Pancreas (tissue), 10 donors: ENCODE data around the gene BMPR1A. TPM values are rescaled to one million over a fixed set of nuclear protein-coding genes. Genes with fewer than 3 reads are reported as not detected.
"Not testable (repeated sequence)": the region's sequence is repeated elsewhere in the genome, so short reads cannot be mapped to it uniquely, and the experiment has no call there.

Experiments
- ATAC-seq, 4 donors: fragments of 200-7000 bp; cut with Tn5 transposase; one replicate each; pipeline versions ENCODE4 v1.8.0 to v1.9.1; 2020; ENCODE audit warnings: mild to moderate bottlenecking in 4 of 4, moderate library complexity in 4 of 4
- DNase-seq, 6 donors: peaks; one replicate each; pipeline ENCODE4 v3.0.0-alpha.2; 2020
- FAIRE-seq: peaks from 2 replicates; lab custom pipeline; 2012; peaks lifted over from hg19 to GRCh38; lab: Jason Lieb, UNC
- H3K27ac ChIP-seq, 4 donors: fragments of 200-600 bp; sonication (generic); 1 replicate in 3 of 4; 2 replicates in 1 of 4; pipeline versions ENCODE4 v1.5.0 to v1.8.0; 2020
- H3K27me3 ChIP-seq, 4 donors: fragments of 200-600 bp; one replicate each; pipeline ENCODE4 v1.8.0; 2021
- H3K36me3 ChIP-seq, 3 donors: fragments of 200-600 bp; sonication (generic) in 1 of 3; one replicate each; pipeline versions ENCODE4 v1.5.0 to v1.8.0; 2020 to 2021
- H3K4me1 ChIP-seq, 3 donors: fragments of 200-600 bp; one replicate each; pipeline ENCODE4 v1.8.0; 2021
- H3K4me3 ChIP-seq, 4 donors: fragments of 200-600 bp; sonication (generic) in 2 of 4; one replicate each; pipeline versions ENCODE4 v1.5.0 to v1.8.0; 2020 to 2021
- H3K9me3 ChIP-seq, 4 donors: fragments of 200-600 bp; one replicate each; pipeline ENCODE4 v1.8.0; 2021
- WGBS, 2 donors: extraction: QIAGEN DNeasy Blood & Tissue Kit; methylation state at CpG; one replicate each; pipeline ENCODE4 v1.1.7; 2013; 5-methylcytosine and 5-hydroxymethylcytosine counted together
- intact Hi-C, 3 donors: fragments of 100-400 bp; cut with DNase I; formaldehyde crosslinking; loops; one replicate each; pipeline versions ENCODE4 v1.11.1 to v1.14.2; 2022
- polyA plus RNA-seq, 2 donors: library from polyadenylated mRNA; stranded (reverse); fragments of 200-250 nt; gene quantifications; one replicate each; pipeline ENCODE4 v1.2.3, GENCODE V29; 2013
- total RNA-seq, 6 donors: library from RNA; stranded (reverse); fragmentation: NEBNext Ultra II Directional in 4 of 6; extraction: Animal tissue kit (Norgen Biotek cat#: 25700) in 4 of 6; gene quantifications; one replicate each; pipeline versions ENCODE4 v1.2.1 to v1.2.4, GENCODE V29; 2021 to 2023
- TF ChIP-seq, protein P1 (sequence below), 4 donors: fragments of 200-600 bp; sonication (generic) in 3 of 4; IDR thresholded peaks; one replicate each; pipeline versions ENCODE4 v1.5.0 to v1.8.0; 2021; ENCODE audit warnings: antibody characterized with exemption in 4 of 4
- donor health status: healthy with polysubstance abuse.
- donor health status: DM: no; HTN: no; CAD: no; lungs with moderate emphysema.
- donor health status: DM: no; HTN: no; CAD: no.
- donor health status: control.
- donor health status: control.
- donor health status: Bipolar disorder and iron deficiency.
- donor health status: DM: yes; HTN: yes; CAD: no.
- donor health status: DM: no; HTN: no; CAD: no.
- donor health status: DM: no; HTN: no; CAD: no.
- donor health status: DM: yes; HTN: yes; CAD: no.

BMPR1A gene
- total and polyA plus RNA-seq, 8 donors = 3.5 to 22.3 (median 11.1) TPM

- FAIRE-seq (no peak), DNase-seq (no peak), ATAC-seq (no peak)
- Histone ChIP-seq H3K9me3 (no peaks in the 10 kb centered on the region), H3K4me1 (peaks cover 0 to 8% (median 4%) of the 10 kb centered on the region in 3 donors), H3K27ac (no peak overlapping the region), H3K4me3 (no peak overlapping the region), H3K36me3 (no peaks in the 10 kb centered on the region), H3K27me3 (no peaks in the 10 kb centered on the region)
- 93 to 96% methylated on average over 1 of the region's 1 CpG for WGBS, 2 donors
- intact Hi-C loops = no loop called here
- TF ChIP-seq, protein P1, sequence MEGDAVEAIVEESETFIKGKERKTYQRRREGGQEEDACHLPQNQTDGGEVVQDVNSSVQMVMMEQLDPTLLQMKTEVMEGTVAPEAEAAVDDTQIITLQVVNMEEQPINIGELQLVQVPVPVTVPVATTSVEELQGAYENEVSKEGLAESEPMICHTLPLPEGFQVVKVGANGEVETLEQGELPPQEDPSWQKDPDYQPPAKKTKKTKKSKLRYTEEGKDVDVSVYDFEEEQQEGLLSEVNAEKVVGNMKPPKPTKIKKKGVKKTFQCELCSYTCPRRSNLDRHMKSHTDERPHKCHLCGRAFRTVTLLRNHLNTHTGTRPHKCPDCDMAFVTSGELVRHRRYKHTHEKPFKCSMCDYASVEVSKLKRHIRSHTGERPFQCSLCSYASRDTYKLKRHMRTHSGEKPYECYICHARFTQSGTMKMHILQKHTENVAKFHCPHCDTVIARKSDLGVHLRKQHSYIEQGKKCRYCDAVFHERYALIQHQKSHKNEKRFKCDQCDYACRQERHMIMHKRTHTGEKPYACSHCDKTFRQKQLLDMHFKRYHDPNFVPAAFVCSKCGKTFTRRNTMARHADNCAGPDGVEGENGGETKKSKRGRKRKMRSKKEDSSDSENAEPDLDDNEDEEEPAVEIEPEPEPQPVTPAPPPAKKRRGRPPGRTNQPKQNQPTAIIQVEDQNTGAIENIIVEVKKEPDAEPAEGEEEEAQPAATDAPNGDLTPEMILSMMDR (IDR thresholded peaks at IDR 0.05) = no peak
Observed at GRCh38 chr10:86858011-86858410, 101.6 kb downstream of the BMPR1A start.

DNA sequence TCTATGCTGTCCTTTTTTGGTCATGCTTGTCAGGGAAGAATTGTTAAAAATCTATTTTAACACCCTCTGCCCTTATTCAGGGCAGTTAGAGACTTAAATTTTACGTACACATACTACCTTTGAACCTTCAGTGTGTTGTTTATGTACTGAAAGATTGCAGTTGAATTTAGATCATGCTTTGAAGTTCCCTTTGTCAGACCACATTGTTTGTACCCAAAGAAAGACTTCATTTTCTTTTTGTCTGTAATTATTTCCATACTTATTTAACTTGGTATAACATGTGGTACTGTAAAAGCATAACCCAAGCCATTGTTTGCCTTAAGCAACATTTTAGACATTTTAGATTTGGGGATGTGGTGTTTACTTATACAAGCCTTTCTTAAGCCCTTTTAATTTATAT, 104.9 kb downstream of the BMPR1A start:
- H3K27ac ChIP-seq = no peak overlapping the region
- no peak for DNase-seq
- TF ChIP-seq, protein P1 (IDR thresholded peaks at IDR 0.05) = no peak
- peaks cover 0 to 12% (median 5%) of the 10 kb centered on the region in 3 donors for H3K4me1 ChIP-seq
- FAIRE-seq = no peak
- no peak overlapping the region for H3K4me3 ChIP-seq
- no peaks in the 10 kb centered on the region for H3K9me3 ChIP-seq
- H3K36me3 ChIP-seq = no peaks in the 10 kb centered on the region
- no peaks in the 10 kb centered on the region for H3K27me3 ChIP-seq
- WGBS, 2 donors = 98 to 100% methylated on average over 1 of the region's 1 CpG
- no peak for ATAC-seq
- intact Hi-C loops = no loop called here

- Histone ChIP-seq H3K27ac (peak overlapping the region in 1 of 4 donors; percentile 57), H3K4me1 (peaks cover 0 to 12% (median 5%) of the 10 kb centered on the region in 3 donors), H3K36me3 (no peaks in the 10 kb centered on the region), H3K27me3 (no peaks in the 10 kb centered on the region), H3K4me3 (no peak overlapping the region), H3K9me3 (no peaks in the 10 kb centered on the region)
- ATAC-seq = peak; percentile 27 to 57 (median 42)
- 69 to 73% methylated on average over 3 of the region's 3 CpGs for WGBS, 2 donors
- no peak for FAIRE-seq
- intact Hi-C loops = no loop called here
- TF ChIP-seq, protein P1 (IDR thresholded peaks at IDR 0.05) = no peak
- no peak for DNase-seq
Observed at GRCh38 chr10:86862373-86862772, 106.0 kb downstream of the BMPR1A start.

- H3K4me1 ChIP-seq = peaks cover 0 to 12% (median 5%) of the 10 kb centered on the region in 3 donors
- H3K36me3 ChIP-seq = no peaks in the 10 kb centered on the region
- intact Hi-C loops = no loop called here
- DNase-seq (peak in 1 of 6 donors; percentile 26), ATAC-seq (peak; percentile 46 to 94 (median 86)), FAIRE-seq (no peak)
- H3K4me3 ChIP-seq = no peak overlapping the region
- no peaks in the 10 kb centered on the region for H3K27me3 ChIP-seq
- H3K27ac ChIP-seq = peak overlapping the region in 3 of 4 donors; percentile 35 to 66 (median 57)
- TF ChIP-seq, protein P1 (IDR thresholded peaks at IDR 0.05) = no peak
- H3K9me3 ChIP-seq = no peaks in the 10 kb centered on the region
- WGBS, 2 donors = 33 to 34% methylated on average over 7 of the region's 7 CpGs
Observed at GRCh38 chr10:86862786-86863483, 106.5 kb downstream of the BMPR1A start.

DNA sequence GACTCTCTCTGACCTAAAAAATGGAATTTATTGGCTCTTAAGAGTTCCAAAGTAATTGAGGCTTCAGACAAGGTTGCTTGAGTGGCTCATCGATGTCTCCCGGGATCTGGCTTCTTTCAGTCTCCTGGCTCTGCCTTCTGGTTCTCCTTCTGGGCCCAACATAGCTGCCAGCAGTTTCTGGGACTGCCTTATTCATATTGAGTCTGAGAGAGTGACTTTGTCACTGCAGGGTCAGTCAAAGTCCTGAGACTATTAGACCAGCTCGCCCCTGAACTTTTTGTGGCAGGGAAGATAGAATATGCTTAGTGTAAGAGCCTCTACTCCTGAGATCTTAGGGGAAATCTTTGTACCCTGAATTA, 107.0 kb downstream of the BMPR1A start:
- Histone ChIP-seq H3K27ac (peak overlapping the region in 3 of 4 donors; percentile 35 to 66 (median 57)), H3K9me3 (no peaks in the 10 kb centered on the region), H3K4me1 (peaks cover 0 to 12% (median 5%) of the 10 kb centered on the region in 3 donors), H3K36me3 (no peaks in the 10 kb centered on the region), H3K4me3 (no peak overlapping the region), H3K27me3 (no peaks in the 10 kb centered on the region)
- no peak for DNase-seq
- intact Hi-C loops = no loop called here
- ATAC-seq = peak in 1 of 4 donors; percentile 29
- TF ChIP-seq, protein P1 (IDR thresholded peaks at IDR 0.05) = no peak
- no peak for FAIRE-seq
- 81 to 90% methylated on average over 3 of the region's 3 CpGs for WGBS, 2 donors

- H3K27me3 ChIP-seq, H3K36me3 ChIP-seq, H3K4me3 ChIP-seq, DNase-seq, H3K9me3 ChIP-seq, intact Hi-C loops, FAIRE-seq, ATAC-seq, H3K27ac ChIP-seq: not testable (repeated sequence)
- WGBS, 2 donors = 91 to 94% methylated on average over 11 of the region's 11 CpGs
- H3K4me1 ChIP-seq = peaks cover 0 to 12% (median 5%) of the 10 kb centered on the region in 3 donors
Observed at GRCh38 chr10:86865011-86865811, 108.8 kb downstream of the BMPR1A start.
